Measurements from ENCODE around the gene AGL. TPM values are rescaled to one million over a fixed set of nuclear protein-coding genes. Genes with fewer than 3 reads are reported as not detected.
A peak's percentile ranks its signal among the peaks of the same experiment; 100 is the strongest.

Gene AGL
- polyA plus RNA-seq, 4 donors = 5.9 to 19.9 (median 8.2) TPM

DNA sequence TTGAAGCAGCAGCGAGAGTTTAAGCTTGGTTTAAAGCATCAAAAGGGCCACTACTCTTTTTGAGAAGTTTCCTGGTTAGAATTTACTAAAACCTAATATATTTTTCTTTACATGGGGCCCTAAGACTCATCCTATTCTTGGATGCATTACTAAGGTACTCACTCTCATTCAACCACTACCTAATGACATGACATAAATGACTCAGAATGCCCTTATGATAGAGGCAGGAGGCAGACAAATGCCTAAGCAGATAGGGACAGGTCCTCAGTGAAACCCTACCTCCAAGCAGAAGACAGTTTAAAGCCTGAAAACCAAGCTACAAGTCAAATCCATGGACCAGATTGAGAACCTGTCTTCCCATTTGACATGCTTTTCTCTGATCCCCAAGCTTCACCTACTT lies 85.4 kb downstream of the AGL start:
- Histone ChIP-seq H3K4me1 (ENCODE audit: control insufficient read depth in 3 of 3, insufficient read depth in 2 of 3, low read depth in 1 of 3, low read length in 2 of 3) (no peaks in the 10 kb centered on the region), H3K27ac (ENCODE audit: low read depth in 1 of 3, low read length in 2 of 3) (no peak overlapping the region), H3K27me3 (ENCODE audit: control insufficient read depth in 3 of 3, insufficient read depth in 3 of 3, low read length in 3 of 3) (no peaks in the 10 kb centered on the region), H3K9me3 (ENCODE audit: control insufficient read depth in 2 of 2, insufficient read depth in 1 of 2, low read depth in 1 of 2, low read length in 1 of 2) (peaks cover 0 to 7% of the 10 kb centered on the region in 2 donors), H3K4me3 (ENCODE audit: low read depth in 1 of 3, low read length in 3 of 3) (no peak overlapping the region), H3K36me3 (ENCODE audit: control insufficient read depth in 3 of 3, insufficient read depth in 2 of 3, low read depth in 1 of 3, low read length in 3 of 3) (no peaks in the 10 kb centered on the region)
- DNase-seq (no peak), FAIRE-seq (no peak)
- 76 to 94% (median 91%) methylated on average over 1 of the region's 1 CpG for WGBS, 3 donors

DNA sequence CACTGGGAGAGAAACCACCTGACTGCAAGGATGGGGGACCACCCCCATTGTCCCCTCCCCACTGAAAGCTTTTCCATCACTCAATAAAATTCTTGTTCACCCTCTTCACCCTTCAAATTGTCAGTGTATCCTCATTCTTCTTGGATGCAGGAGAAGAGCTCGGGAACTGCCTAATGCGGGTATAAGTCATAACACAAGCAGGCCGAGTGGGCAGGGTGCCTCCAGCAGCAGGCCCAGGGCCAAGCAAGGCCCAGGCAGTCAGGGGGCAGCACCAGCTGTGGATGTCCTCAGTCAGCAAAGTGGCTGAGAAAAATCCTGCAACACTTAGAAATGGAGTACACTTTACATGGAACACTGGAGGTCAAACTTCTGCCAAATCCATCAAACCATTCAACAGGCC lies 85.9 kb downstream of the AGL start:
- no peak overlapping the region for H3K4me3 ChIP-seq (ENCODE audit: low read depth in 1 of 3, low read length in 3 of 3)
- H3K4me1 ChIP-seq (ENCODE audit: control insufficient read depth in 3 of 3, insufficient read depth in 2 of 3, low read depth in 1 of 3, low read length in 2 of 3) = no peaks in the 10 kb centered on the region
- no peaks in the 10 kb centered on the region for H3K36me3 ChIP-seq (ENCODE audit: control insufficient read depth in 3 of 3, insufficient read depth in 2 of 3, low read depth in 1 of 3, low read length in 3 of 3)
- DNase-seq (no peak), FAIRE-seq (no peak)
- no peaks in the 10 kb centered on the region for H3K27me3 ChIP-seq (ENCODE audit: control insufficient read depth in 3 of 3, insufficient read depth in 3 of 3, low read length in 3 of 3)
- WGBS, 3 donors = 91 to 100% (median 94%) methylated on average over 3 of the region's 3 CpGs
- H3K9me3 ChIP-seq (ENCODE audit: control insufficient read depth in 2 of 2, insufficient read depth in 1 of 2, low read depth in 1 of 2, low read length in 1 of 2) = peaks cover 0 to 7% of the 10 kb centered on the region in 2 donors
- H3K27ac ChIP-seq (ENCODE audit: low read depth in 1 of 3, low read length in 2 of 3) = no peak overlapping the region

DNA sequence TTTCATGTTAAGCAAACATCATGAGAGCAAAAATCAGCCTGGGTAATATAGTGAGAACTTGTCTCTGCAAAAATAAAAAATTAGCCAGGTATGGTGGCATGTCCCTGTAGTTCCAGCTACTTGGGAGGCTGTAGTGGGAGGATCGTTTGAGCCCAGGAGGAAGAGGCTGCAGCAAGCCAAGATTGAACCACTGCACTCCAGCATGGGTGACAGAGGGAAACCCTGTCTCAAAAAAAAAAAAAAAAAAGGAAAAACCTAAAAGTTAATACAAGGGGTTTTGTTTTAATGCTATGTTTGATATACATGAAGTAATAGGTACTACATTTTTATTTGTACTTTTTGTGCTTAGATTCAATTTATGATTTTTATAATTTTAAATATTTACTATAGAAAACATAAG lies 92.6 kb downstream of the AGL start:
- no peak for FAIRE-seq
- no peak for DNase-seq
- Histone ChIP-seq H3K9me3 (ENCODE audit: control insufficient read depth in 2 of 2, insufficient read depth in 1 of 2, low read depth in 1 of 2, low read length in 1 of 2) (no peaks in the 10 kb centered on the region), H3K27me3 (ENCODE audit: control insufficient read depth in 3 of 3, insufficient read depth in 3 of 3, low read length in 3 of 3) (no peaks in the 10 kb centered on the region), H3K4me3 (ENCODE audit: low read depth in 1 of 3, low read length in 3 of 3) (no peak overlapping the region), H3K27ac (ENCODE audit: low read depth in 1 of 3, low read length in 2 of 3) (no peak overlapping the region), H3K4me1 (ENCODE audit: control insufficient read depth in 3 of 3, insufficient read depth in 2 of 3, low read depth in 1 of 3, low read length in 2 of 3) (no peaks in the 10 kb centered on the region), H3K36me3 (ENCODE audit: control insufficient read depth in 3 of 3, insufficient read depth in 2 of 3, low read depth in 1 of 3, low read length in 3 of 3) (no peaks in the 10 kb centered on the region)
- 92 to 96% (median 95%) methylated on average over 1 of the region's 1 CpG for WGBS, 3 donors

DNA sequence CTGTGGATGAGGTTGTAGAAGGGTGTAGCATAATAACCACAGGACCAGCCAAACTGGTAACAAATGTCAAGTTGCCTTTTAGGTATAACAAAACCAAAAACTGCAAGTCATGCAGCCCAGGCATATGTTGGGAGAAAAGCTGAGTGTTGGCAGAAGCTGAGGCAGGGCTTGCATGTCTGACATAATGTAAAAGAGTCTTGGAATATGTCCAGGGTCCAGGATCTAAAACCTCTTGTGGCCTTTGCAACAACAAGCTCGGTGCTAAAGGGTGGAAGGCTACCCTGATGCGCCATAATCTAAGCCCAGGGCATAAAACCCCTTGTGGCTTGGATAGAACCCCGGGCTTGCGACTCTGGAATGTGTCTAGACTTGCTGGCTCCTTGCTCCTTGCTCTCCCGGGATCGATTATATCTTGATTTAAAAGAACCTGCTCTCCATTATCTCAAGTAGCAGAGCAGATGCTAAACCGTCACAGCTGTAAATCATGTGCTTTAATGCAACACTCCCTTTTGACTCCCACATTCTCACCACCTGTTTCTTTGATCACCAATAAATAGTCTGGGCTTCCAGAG lies 93.1 kb downstream of the AGL start:
- Histone ChIP-seq H3K4me3 (ENCODE audit: low read depth in 1 of 3, low read length in 3 of 3) (no peak overlapping the region), H3K27me3 (ENCODE audit: control insufficient read depth in 3 of 3, insufficient read depth in 3 of 3, low read length in 3 of 3) (no peaks in the 10 kb centered on the region), H3K4me1 (ENCODE audit: control insufficient read depth in 3 of 3, insufficient read depth in 2 of 3, low read depth in 1 of 3, low read length in 2 of 3) (no peaks in the 10 kb centered on the region), H3K27ac (ENCODE audit: low read depth in 1 of 3, low read length in 2 of 3) (no peak overlapping the region), H3K36me3 (ENCODE audit: control insufficient read depth in 3 of 3, insufficient read depth in 2 of 3, low read depth in 1 of 3, low read length in 3 of 3) (no peaks in the 10 kb centered on the region), H3K9me3 (ENCODE audit: control insufficient read depth in 2 of 2, insufficient read depth in 1 of 2, low read depth in 1 of 2, low read length in 1 of 2) (no peaks in the 10 kb centered on the region)
- FAIRE-seq = no peak
- peak; percentile 24 to 37 for DNase-seq
- 11 to 45% (median 39%) methylated on average over 7 of the region's 7 CpGs for WGBS, 3 donors

DNA sequence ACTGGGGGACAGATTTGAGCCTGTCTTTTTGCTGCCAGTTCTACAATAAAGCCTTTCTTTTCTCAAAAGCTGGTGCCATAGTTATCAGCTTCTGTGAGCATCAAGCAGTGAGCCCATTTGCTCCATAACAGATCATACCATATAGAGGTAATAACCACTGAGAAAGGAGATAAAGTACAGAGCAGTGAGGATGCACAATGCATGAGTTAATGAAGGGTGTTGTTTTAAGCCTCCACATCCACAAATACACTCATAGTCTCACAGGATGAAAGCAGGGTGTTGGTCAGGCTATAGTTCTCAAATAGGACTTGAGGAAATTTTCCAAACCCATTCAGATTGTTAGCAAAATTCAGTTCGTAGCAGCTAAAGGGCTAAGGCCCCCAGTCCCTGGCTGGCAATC lies 94.0 kb downstream of the AGL start:
- no peak overlapping the region for H3K27ac ChIP-seq (ENCODE audit: low read depth in 1 of 3, low read length in 2 of 3)
- no peak for FAIRE-seq
- WGBS, 3 donors = 87 to 100% (median 93%) methylated on average over 1 of the region's 1 CpG
- H3K4me3 ChIP-seq (ENCODE audit: low read depth in 1 of 3, low read length in 3 of 3) = no peak overlapping the region
- H3K4me1 ChIP-seq (ENCODE audit: control insufficient read depth in 3 of 3, insufficient read depth in 2 of 3, low read depth in 1 of 3, low read length in 2 of 3) = no peaks in the 10 kb centered on the region
- DNase-seq = no peak
- no peaks in the 10 kb centered on the region for H3K36me3 ChIP-seq (ENCODE audit: control insufficient read depth in 3 of 3, insufficient read depth in 2 of 3, low read depth in 1 of 3, low read length in 3 of 3)
- H3K9me3 ChIP-seq (ENCODE audit: control insufficient read depth in 2 of 2, insufficient read depth in 1 of 2, low read depth in 1 of 2, low read length in 1 of 2) = no peaks in the 10 kb centered on the region
- no peaks in the 10 kb centered on the region for H3K27me3 ChIP-seq (ENCODE audit: control insufficient read depth in 3 of 3, insufficient read depth in 3 of 3, low read length in 3 of 3)

DNA sequence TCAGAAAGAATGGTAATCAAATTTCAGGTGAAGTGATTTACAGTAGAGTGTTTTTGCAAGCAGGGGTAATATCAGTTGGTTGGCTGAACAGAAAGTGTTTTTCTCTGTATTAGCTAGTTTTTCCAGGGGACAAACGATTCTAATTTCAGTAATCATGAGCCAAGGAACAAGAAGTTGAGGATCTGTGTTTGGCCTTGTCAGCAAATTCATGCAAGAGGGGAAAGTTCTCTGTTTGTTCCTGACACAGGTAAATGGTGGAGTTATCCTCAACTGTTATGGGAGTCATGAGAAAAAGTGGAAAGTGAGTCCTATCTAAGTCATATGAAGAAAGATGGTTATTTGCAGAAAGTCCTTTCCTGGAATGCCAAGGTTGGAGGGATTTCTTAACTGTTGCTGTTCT lies 95.0 kb downstream of the AGL start:
- 68 to 96% (median 81%) methylated on average over 1 of the region's 1 CpG for WGBS, 3 donors
- FAIRE-seq (no peak), DNase-seq (no peak)
- Histone ChIP-seq H3K36me3 (ENCODE audit: control insufficient read depth in 3 of 3, insufficient read depth in 2 of 3, low read depth in 1 of 3, low read length in 3 of 3) (no peaks in the 10 kb centered on the region), H3K27ac (ENCODE audit: low read depth in 1 of 3, low read length in 2 of 3) (no peak overlapping the region), H3K4me1 (ENCODE audit: control insufficient read depth in 3 of 3, insufficient read depth in 2 of 3, low read depth in 1 of 3, low read length in 2 of 3) (no peaks in the 10 kb centered on the region), H3K27me3 (ENCODE audit: control insufficient read depth in 3 of 3, insufficient read depth in 3 of 3, low read length in 3 of 3) (no peaks in the 10 kb centered on the region), H3K9me3 (ENCODE audit: control insufficient read depth in 2 of 2, insufficient read depth in 1 of 2, low read depth in 1 of 2, low read length in 1 of 2) (no peaks in the 10 kb centered on the region), H3K4me3 (ENCODE audit: low read depth in 1 of 3, low read length in 3 of 3) (no peak overlapping the region)

DNA sequence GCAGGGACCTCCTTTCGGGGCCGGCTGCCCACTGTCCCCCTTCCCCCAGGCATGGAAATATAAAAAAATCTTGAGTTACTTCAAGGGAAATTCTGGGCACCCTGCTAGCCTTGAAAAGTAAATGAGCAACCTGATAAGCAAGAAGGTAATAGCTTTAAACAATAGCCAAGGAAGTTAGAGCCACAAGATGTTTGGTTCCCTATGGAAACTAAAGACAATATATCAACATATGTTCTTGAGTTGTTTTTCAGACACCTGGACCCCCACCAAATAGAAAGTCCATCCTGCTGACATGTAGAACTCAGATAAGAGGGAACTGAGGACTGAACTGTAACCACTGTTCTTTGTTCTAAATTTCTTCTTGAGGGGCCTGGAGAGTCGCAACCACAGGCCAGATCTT lies 100.3 kb downstream of the AGL start:
- FAIRE-seq (no peak), DNase-seq (peak in 1 of 2 donors; percentile 26)
- H3K27me3 ChIP-seq (ENCODE audit: control insufficient read depth in 3 of 3, insufficient read depth in 3 of 3, low read length in 3 of 3) = no peaks in the 10 kb centered on the region
- H3K4me1 ChIP-seq (ENCODE audit: control insufficient read depth in 3 of 3, insufficient read depth in 2 of 3, low read depth in 1 of 3, low read length in 2 of 3) = no peaks in the 10 kb centered on the region
- no peaks in the 10 kb centered on the region for H3K36me3 ChIP-seq (ENCODE audit: control insufficient read depth in 3 of 3, insufficient read depth in 2 of 3, low read depth in 1 of 3, low read length in 3 of 3)
- 67 to 83% (median 80%) methylated on average over 3 of the region's 3 CpGs for WGBS, 3 donors
- no peak overlapping the region for H3K27ac ChIP-seq (ENCODE audit: low read depth in 1 of 3, low read length in 2 of 3)
- no peak overlapping the region for H3K4me3 ChIP-seq (ENCODE audit: low read depth in 1 of 3, low read length in 3 of 3)
- H3K9me3 ChIP-seq (ENCODE audit: control insufficient read depth in 2 of 2, insufficient read depth in 1 of 2, low read depth in 1 of 2, low read length in 1 of 2) = no peaks in the 10 kb centered on the region

DNA sequence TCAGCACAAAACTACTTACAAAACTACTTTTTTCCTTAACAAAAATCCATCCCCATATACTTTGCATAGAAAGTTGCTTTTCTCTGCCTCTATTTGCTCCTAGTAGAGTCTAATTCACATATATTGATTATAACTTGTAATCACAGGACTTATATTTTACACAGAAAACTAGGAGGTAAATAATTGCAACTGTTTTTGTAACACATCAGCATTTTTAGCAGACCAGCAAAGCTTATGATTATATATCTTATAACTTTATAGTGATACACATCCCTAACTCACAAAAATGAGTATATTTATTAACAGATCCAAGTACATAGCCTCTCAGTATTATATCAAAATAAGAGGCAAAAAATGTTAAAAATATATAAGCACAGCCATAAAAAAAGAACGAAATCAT lies 102.4 kb downstream of the AGL start:
- Histone ChIP-seq H3K36me3 (ENCODE audit: control insufficient read depth in 3 of 3, insufficient read depth in 2 of 3, low read depth in 1 of 3, low read length in 3 of 3) (no peaks in the 10 kb centered on the region), H3K9me3 (ENCODE audit: control insufficient read depth in 2 of 2, insufficient read depth in 1 of 2, low read depth in 1 of 2, low read length in 1 of 2) (no peaks in the 10 kb centered on the region), H3K4me1 (ENCODE audit: control insufficient read depth in 3 of 3, insufficient read depth in 2 of 3, low read depth in 1 of 3, low read length in 2 of 3) (no peaks in the 10 kb centered on the region), H3K4me3 (ENCODE audit: low read depth in 1 of 3, low read length in 3 of 3) (no peak overlapping the region), H3K27ac (ENCODE audit: low read depth in 1 of 3, low read length in 2 of 3) (no peak overlapping the region), H3K27me3 (ENCODE audit: control insufficient read depth in 3 of 3, insufficient read depth in 3 of 3, low read length in 3 of 3) (no peaks in the 10 kb centered on the region)
- FAIRE-seq = no peak
- WGBS, 3 donors = 75 to 94% (median 94%) methylated on average over 1 of the region's 1 CpG
- no peak for DNase-seq

DNA sequence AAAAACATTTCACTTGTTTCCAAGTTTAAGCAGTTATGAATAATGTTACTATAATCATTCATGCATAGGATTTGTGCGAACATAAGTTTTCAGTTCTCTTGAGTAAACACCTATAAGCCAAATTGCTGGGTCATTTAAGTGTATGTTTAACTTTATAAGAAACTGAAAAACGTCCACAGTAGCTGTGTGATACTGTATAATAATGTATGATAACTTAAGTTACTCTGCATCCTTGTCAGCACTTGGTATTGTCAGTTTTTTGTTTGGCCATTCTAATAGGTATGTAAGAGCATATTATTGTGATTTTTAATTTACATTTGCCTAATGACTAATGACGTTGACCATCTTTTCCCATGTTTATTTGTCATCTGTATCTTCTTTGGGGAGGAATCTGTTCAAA lies 105.2 kb downstream of the AGL start:
- no peak overlapping the region for H3K27ac ChIP-seq (ENCODE audit: low read depth in 1 of 3, low read length in 2 of 3)
- H3K9me3 ChIP-seq (ENCODE audit: control insufficient read depth in 2 of 2, insufficient read depth in 1 of 2, low read depth in 1 of 2, low read length in 1 of 2) = no peaks in the 10 kb centered on the region
- no peak for FAIRE-seq
- no peaks in the 10 kb centered on the region for H3K4me1 ChIP-seq (ENCODE audit: control insufficient read depth in 3 of 3, insufficient read depth in 2 of 3, low read depth in 1 of 3, low read length in 2 of 3)
- H3K27me3 ChIP-seq (ENCODE audit: control insufficient read depth in 3 of 3, insufficient read depth in 3 of 3, low read length in 3 of 3) = no peaks in the 10 kb centered on the region
- H3K36me3 ChIP-seq (ENCODE audit: control insufficient read depth in 3 of 3, insufficient read depth in 2 of 3, low read depth in 1 of 3, low read length in 3 of 3) = no peaks in the 10 kb centered on the region
- H3K4me3 ChIP-seq (ENCODE audit: low read depth in 1 of 3, low read length in 3 of 3) = no peak overlapping the region
- no peak for DNase-seq
- 77 to 83% (median 83%) methylated on average over 3 of the region's 3 CpGs for WGBS, 3 donors

Data from small intestine (tissue), 7 donors.